ENCODE data around the gene CMTM8.

GRCh38 chr3:32308378-32308777, 69.9 kb downstream of the CMTM8 start:
- TF ChIP-seq GATA2 (IDR thresholded peaks at IDR 0.05; ENCODE audit: low read depth, low read length) (no peak), GATA3 (IDR thresholded peaks at IDR 0.05; ENCODE audit: low read depth, low read length) (no peak)
